GM23248 (cell line): ENCODE measurements around the gene AKAP13. TPM values are rescaled to one million over a fixed set of nuclear protein-coding genes. Genes with fewer than 3 reads are reported as not detected.

Source experiments
- DNase-seq: peaks from one replicate; pipeline ENCODE4 v3.0.0-alpha.2; 2015
- H2AFZ ChIP-seq: fragments of 200-600 bp; sonication (generic); 2 replicates; pipeline ENCODE4 v1.6.1; 2016; ENCODE audit warnings: antibody characterized with exemption
- H3F3A ChIP-seq: fragments of 200-600 bp; sonication (generic); 2 replicates; pipeline ENCODE4 v1.6.1; 2016; ENCODE audit warnings: mild to moderate bottlenecking, antibody characterized with exemption, mixed run types; ENCODE audit not compliant: insufficient read depth
- H3K27ac ChIP-seq: fragments of 200-600 bp; sonication (generic); 2 replicates; pipeline ENCODE4 v1.5.1; 2016; ENCODE audit warnings: mild to moderate bottlenecking
- H3K27me3 ChIP-seq: fragments of 200-600 bp; sonication (generic); replicated peaks from 2 replicates; pipeline ENCODE4 v1.6.1; 2016; ENCODE audit warnings: mild to moderate bottlenecking; ENCODE audit not compliant: insufficient read depth
- H3K36me3 ChIP-seq: fragments of 200-600 bp; sonication (generic); 2 replicates; pipeline ENCODE4 v1.6.1; 2016; ENCODE audit warnings: low read depth, mild to moderate bottlenecking
- H3K4me1 ChIP-seq: fragments of 200-600 bp; sonication (generic); 2 replicates; pipeline ENCODE4 v1.6.1; 2016; ENCODE audit warnings: mild to moderate bottlenecking; ENCODE audit not compliant: insufficient read depth
- H3K4me2 ChIP-seq: fragments of 200-600 bp; sonication (generic); one replicate; pipeline ENCODE4 v1.6.1; 2016; ENCODE audit warnings: mild to moderate bottlenecking; ENCODE audit not compliant: unreplicated experiment
- H3K4me3 ChIP-seq: fragments of 200-600 bp; sonication (generic); 2 replicates; pipeline ENCODE4 v1.5.1; 2016; ENCODE audit warnings: mild to moderate bottlenecking
- H3K79me2 ChIP-seq: fragments of 200-600 bp; sonication (generic); 2 replicates; pipeline ENCODE4 v1.6.1; 2016; ENCODE audit warnings: mild to moderate bottlenecking; ENCODE audit not compliant: insufficient read depth
- H3K9ac ChIP-seq: fragments of 200-600 bp; sonication (generic); 2 replicates; pipeline ENCODE4 v1.6.1; 2016; ENCODE audit warnings: mild to moderate bottlenecking
- H3K9me2 ChIP-seq: fragments of 200-600 bp; sonication (generic); 2 replicates; pipeline ENCODE4 v1.6.1; 2016; ENCODE audit warnings: mixed run types, mild to moderate bottlenecking, moderate library complexity; ENCODE audit not compliant: insufficient read depth
- H3K9me3 ChIP-seq: fragments of 200-600 bp; sonication (generic); one replicate; pipeline ENCODE4 v1.6.1; 2017; ENCODE audit warnings: low read depth
- H4K20me1 ChIP-seq: fragments of 200-600 bp; sonication (generic); 2 replicates; pipeline ENCODE4 v1.6.0; 2016; ENCODE audit not compliant: insufficient read depth
- EZH2 ChIP-seq: fragments of 200-600 bp; sonication (generic); IDR thresholded peaks from 2 replicates; pipeline ENCODE4 v1.6.1; 2018; ENCODE audit warnings: antibody characterized with exemption, mild to moderate bottlenecking; ENCODE audit not compliant: insufficient read depth, poor library complexity, severe bottlenecking
- EZH2phosphoT487 ChIP-seq: fragments of 200-600 bp; sonication (generic); IDR thresholded peaks from 2 replicates; pipeline ENCODE4 v1.6.1; 2018; ENCODE audit warnings: antibody characterized with exemption, moderate library complexity, mild to moderate bottlenecking, low read depth; ENCODE audit not compliant: insufficient read depth
- WGBS, 2 experiments: methylation state at CpG; one replicate each; pipeline ENCODE4 v1.1.6; 2015 to 2017; ENCODE audit warnings: low lambda C conversion rate in 2 of 2, low coverage in 1 of 2; ENCODE audit errors: missing lambda C conversion rate in 2 of 2; 5-methylcytosine and 5-hydroxymethylcytosine counted together
- in situ Hi-C: fragments of 300-500 bp; cut with MboI; formaldehyde crosslinking; loops from 2 replicates; pipeline ENCODE4 v1.15.0; 2020
- polyA plus RNA-seq: library from polyadenylated mRNA; unstranded; fragments of >200 nt; fragmentation: Nextera tagmentation; extraction: Ambion mirVana; gene quantifications from 2 replicates; pipeline ENCODE4 v1.2.1, GENCODE V29; 2016
- total RNA-seq: library from RNA; depleted of rRNA; stranded (reverse); fragments of >200 nt; shearing (Covaris generic); gene quantifications from 2 replicates; pipeline ENCODE4 v1.2.3, GENCODE V29; 2014

The AKAP13 gene
- total and polyA plus RNA-seq, 2 experiments from 2014 or later: 26.5 to 27.7 TPM

DNA sequence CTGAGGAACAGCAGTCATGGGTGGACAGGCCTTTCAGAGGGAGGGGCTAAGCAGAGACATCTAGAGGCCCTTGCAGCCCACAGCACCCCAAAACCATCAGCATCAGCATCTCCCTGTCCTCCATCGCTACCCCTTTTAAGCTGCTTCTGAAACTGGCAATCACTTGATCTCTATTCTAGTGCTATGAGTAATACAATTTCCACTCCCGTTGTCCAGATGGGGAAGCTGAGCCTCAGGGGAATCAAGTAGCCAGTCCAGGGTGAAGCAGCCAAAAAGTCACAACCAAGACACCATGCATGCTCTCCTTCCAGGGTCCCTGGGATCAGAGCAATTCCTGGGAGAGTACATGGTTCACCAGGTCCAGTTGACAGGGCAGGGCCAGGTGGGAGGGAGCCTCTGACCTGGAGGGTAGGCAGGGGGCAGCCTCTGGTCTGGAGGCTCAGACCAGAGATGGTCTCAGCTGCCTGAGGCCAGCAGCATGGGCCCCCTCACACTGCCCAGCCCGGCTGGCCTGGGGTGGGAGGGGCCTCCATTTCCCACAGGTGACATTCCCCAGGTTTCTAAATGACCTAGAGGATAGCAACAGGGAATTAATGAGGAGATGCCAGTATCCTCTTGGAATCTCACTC is 384.4 kb downstream of the AKAP13 start:
- Histone ChIP-seq H2AFZ (no peak overlapping the region), H3K79me2 (no peaks in the 10 kb centered on the region), H3K9me2 (no peaks in the 10 kb centered on the region), H3K4me2 (no peak overlapping the region), H3F3A (no peaks in the 10 kb centered on the region), H3K9ac (no peak overlapping the region), H4K20me1 (no peaks in the 10 kb centered on the region), H3K27me3 (no peaks in the 10 kb centered on the region), H3K36me3 (no peaks in the 10 kb centered on the region), H3K9me3 (no peaks in the 10 kb centered on the region), H3K4me3 (no peak overlapping the region), H3K4me1 (peaks cover 7% of the 10 kb centered on the region; the same call in 1 of the 2 replicates), H3K27ac (no peak overlapping the region)
- no peak for TF ChIP-seq EZH2phosphoT487
- no peak for TF ChIP-seq EZH2
- in situ Hi-C loops: no loop called here
- DNase-seq: peak; percentile 78
- WGBS, 2 experiments: 41 to 48% methylated on average over 3 of the region's 3 CpGs

DNA sequence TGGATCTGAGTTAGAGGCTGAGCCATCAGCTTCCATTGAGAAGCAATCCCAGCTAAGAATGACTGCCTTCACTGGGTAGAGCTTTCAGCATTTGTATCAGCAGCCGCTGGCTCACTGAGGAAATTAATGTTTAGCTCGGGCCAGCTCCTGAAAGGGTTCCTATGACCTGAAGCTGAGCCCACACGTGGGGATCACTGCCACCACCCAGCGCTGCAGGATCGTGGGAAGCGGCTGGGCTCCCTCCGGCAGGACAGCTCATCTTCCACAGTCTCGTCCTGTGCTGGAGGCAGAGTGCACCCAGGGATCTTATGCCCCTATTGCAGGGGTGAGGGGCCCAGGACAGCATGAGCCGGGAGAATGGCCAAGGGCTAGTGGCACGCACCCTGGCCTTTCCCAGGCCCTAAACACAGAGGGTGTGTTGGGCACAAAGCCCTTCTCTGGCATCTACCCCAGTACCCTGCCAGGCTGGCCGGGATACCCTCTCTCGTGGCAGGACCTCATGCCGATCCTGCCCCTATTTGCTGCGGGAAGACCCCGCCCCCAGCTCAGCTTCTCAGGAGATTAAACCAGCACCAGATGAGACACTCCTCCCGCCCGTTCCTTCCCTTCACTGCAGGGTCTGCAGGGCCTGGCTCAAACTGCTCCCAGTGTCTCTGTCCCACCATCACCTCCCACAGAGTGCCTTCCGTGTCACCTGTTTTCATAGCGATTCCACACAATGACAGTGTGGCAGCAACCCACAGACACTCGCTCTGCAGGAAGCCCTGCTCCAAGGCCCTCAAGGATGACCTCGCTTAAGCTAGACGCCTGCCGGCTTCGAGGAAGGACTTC is 385.8 kb downstream of the AKAP13 start:
- H3F3A ChIP-seq: no peaks in the 10 kb centered on the region
- peak; percentile 16 for DNase-seq
- H3K4me1 ChIP-seq: peaks cover 7% of the 10 kb centered on the region; the same call in 1 of the 2 replicates
- no peaks in the 10 kb centered on the region for H3K27me3 ChIP-seq
- TF ChIP-seq EZH2phosphoT487 (no peak), EZH2 (no peak)
- H3K9me3 ChIP-seq: no peaks in the 10 kb centered on the region
- in situ Hi-C loops: no loop called here
- no peaks in the 10 kb centered on the region for H4K20me1 ChIP-seq
- WGBS, 2 experiments: 42 to 47% methylated on average over 24 of the region's 24 CpGs
- no peak overlapping the region for H3K4me3 ChIP-seq
- H2AFZ ChIP-seq: no peak overlapping the region
- peaks cover 8% of the 10 kb centered on the region; the same call in 1 of the 2 replicates for H3K79me2 ChIP-seq
- H3K4me2 ChIP-seq: no peak overlapping the region
- H3K9me2 ChIP-seq: no peaks in the 10 kb centered on the region
- H3K27ac ChIP-seq: no peak overlapping the region
- no peaks in the 10 kb centered on the region for H3K36me3 ChIP-seq
- no peak overlapping the region for H3K9ac ChIP-seq

- WGBS, 2 experiments: 91 to 93% methylated on average over 26 of the region's 26 CpGs
- DNase-seq: no peak
- Histone ChIP-seq H3K79me2 (peaks cover 11% of the 10 kb centered on the region; the same call in 1 of the 2 replicates), H3K27ac (no peak overlapping the region), H3K9ac (no peak overlapping the region), H4K20me1 (no peaks in the 10 kb centered on the region), H3K9me2 (no peaks in the 10 kb centered on the region), H3K9me3 (no peaks in the 10 kb centered on the region), H3K4me2 (no peak overlapping the region), H2AFZ (no peak overlapping the region), H3K36me3 (no peaks in the 10 kb centered on the region), H3K4me1 (peaks cover 7% of the 10 kb centered on the region), H3K27me3 (no peaks in the 10 kb centered on the region), H3F3A (no peaks in the 10 kb centered on the region), H3K4me3 (no peak overlapping the region)
- TF ChIP-seq EZH2 (no peak), EZH2phosphoT487 (no peak)
- in situ Hi-C loops: no loop called here
Measured at GRCh38 chr15:85767785-85768529, 387.6 kb downstream of the AKAP13 start.

GRCh38 chr15:85768595-85769168 is 388.3 kb downstream of the AKAP13 start:
- TF ChIP-seq EZH2 (no peak), EZH2phosphoT487 (no peak)
- Histone ChIP-seq H4K20me1 (no peaks in the 10 kb centered on the region), H3K36me3 (no peaks in the 10 kb centered on the region), H3K27me3 (no peaks in the 10 kb centered on the region), H3K9ac (no peak overlapping the region), H3K4me2 (no peak overlapping the region), H3K27ac (no peak overlapping the region), H3F3A (no peaks in the 10 kb centered on the region), H3K9me2 (no peaks in the 10 kb centered on the region), H3K9me3 (no peaks in the 10 kb centered on the region), H3K4me3 (no peak overlapping the region), H2AFZ (no peak overlapping the region), H3K4me1 (peaks cover 7% of the 10 kb centered on the region), H3K79me2 (peaks cover 11% of the 10 kb centered on the region; the same call in 1 of the 2 replicates)
- in situ Hi-C loops: no loop called here
- 95 to 97% methylated on average over 31 to 32 of the region's 32 CpGs for WGBS, 2 experiments
- DNase-seq: no peak
